Stimulated activated memory B cell treated with anti-CD40 and anti-IgM and Interleukin-4, amounts not matched to agents 10 μg/mL and 1 μg/mL and 100 μg/mL, for 72 hours (primary cell): Measurements from ENCODE around the gene AP3S1.

Experiments
- ATAC-seq: fragments of 150-1000 bp; cut with Tn5 transposase; 2 replicates; pipeline ENCODE4 v1.10.0; 2021
- H3K27ac Mint-ChIP-seq: one replicate; pipeline ENCODE4 v1.8.0; 2022; ENCODE audit warnings: mild to moderate bottlenecking, mixed read lengths
- H3K27me3 Mint-ChIP-seq: one replicate; pipeline ENCODE4 v1.8.0; 2022; ENCODE audit warnings: mixed read lengths
- H3K36me3 Mint-ChIP-seq: one replicate; pipeline ENCODE4 v1.8.0; 2022; ENCODE audit warnings: mixed read lengths
- H3K4me1 Mint-ChIP-seq: one replicate; pipeline ENCODE4 v1.8.0; 2022; ENCODE audit warnings: mixed read lengths
- H3K4me3 Mint-ChIP-seq: one replicate; pipeline ENCODE4 v1.8.0; 2022; ENCODE audit warnings: mild to moderate bottlenecking, moderate library complexity, mixed read lengths
- H3K9me3 Mint-ChIP-seq: one replicate; pipeline ENCODE4 v1.8.0; 2022; ENCODE audit warnings: mixed read lengths

Gene AP3S1

GRCh38 chr5:115930630-115931337, 89.0 kb downstream of the AP3S1 start:
- Mint-ChIP-seq H3K27ac (no peak overlapping the region), H3K36me3 (no peaks in the 10 kb centered on the region), H3K4me3 (no peak overlapping the region), H3K27me3 (no peaks in the 10 kb centered on the region), H3K4me1 (no peaks in the 10 kb centered on the region), H3K9me3 (no peaks in the 10 kb centered on the region)
- no peak for ATAC-seq

GRCh38 chr5:115932991-115933390, 91.3 kb downstream of the AP3S1 start:
- H3K9me3 Mint-ChIP-seq: no peaks in the 10 kb centered on the region
- H3K4me3 Mint-ChIP-seq: no peak overlapping the region
- no peak for ATAC-seq
- H3K27ac Mint-ChIP-seq: no peak overlapping the region
- no peaks in the 10 kb centered on the region for H3K36me3 Mint-ChIP-seq
- H3K27me3 Mint-ChIP-seq: no peaks in the 10 kb centered on the region
- no peaks in the 10 kb centered on the region for H3K4me1 Mint-ChIP-seq

- no peaks in the 10 kb centered on the region for H3K36me3 Mint-ChIP-seq
- no peak overlapping the region for H3K4me3 Mint-ChIP-seq
- H3K4me1 Mint-ChIP-seq: no peaks in the 10 kb centered on the region
- no peaks in the 10 kb centered on the region for H3K27me3 Mint-ChIP-seq
- no peak for ATAC-seq
- no peak overlapping the region for H3K27ac Mint-ChIP-seq
- no peaks in the 10 kb centered on the region for H3K9me3 Mint-ChIP-seq
Measured at GRCh38 chr5:115934388-115934974, 92.7 kb downstream of the AP3S1 start.

GRCh38 chr5:115936031-115936430, 94.3 kb downstream of the AP3S1 start:
- ATAC-seq: no peak
- H3K27ac Mint-ChIP-seq: no peak overlapping the region
- H3K9me3 Mint-ChIP-seq: no peaks in the 10 kb centered on the region
- H3K27me3 Mint-ChIP-seq: no peaks in the 10 kb centered on the region
- H3K4me1 Mint-ChIP-seq: no peaks in the 10 kb centered on the region
- H3K4me3 Mint-ChIP-seq: no peak overlapping the region
- no peaks in the 10 kb centered on the region for H3K36me3 Mint-ChIP-seq

GRCh38 chr5:115939059-115939458, 97.3 kb downstream of the AP3S1 start:
- Mint-ChIP-seq H3K4me1 (no peaks in the 10 kb centered on the region), H3K27me3 (no peaks in the 10 kb centered on the region), H3K9me3 (no peaks in the 10 kb centered on the region)

GRCh38 chr5:115940080-115940810, 98.5 kb downstream of the AP3S1 start:
- Mint-ChIP-seq H3K27me3 (no peaks in the 10 kb centered on the region), H3K4me3 (no peak overlapping the region), H3K4me1 (no peaks in the 10 kb centered on the region), H3K36me3 (no peaks in the 10 kb centered on the region), H3K9me3 (no peaks in the 10 kb centered on the region), H3K27ac (no peak overlapping the region)
- ATAC-seq: no peak

More at GRCh38 chr5:115939059-115939458, 97.3 kb downstream of the AP3S1 start:
- Mint-ChIP-seq H3K27ac (no peak overlapping the region), H3K4me3 (no peak overlapping the region), H3K36me3 (no peaks in the 10 kb centered on the region)
- ATAC-seq: no peak

- Mint-ChIP-seq H3K36me3 (no peaks in the 10 kb centered on the region), H3K4me3 (no peak overlapping the region), H3K27me3 (no peaks in the 10 kb centered on the region), H3K27ac (no peak overlapping the region), H3K9me3 (no peaks in the 10 kb centered on the region), H3K4me1 (no peaks in the 10 kb centered on the region)
- ATAC-seq: no peak
Measured at GRCh38 chr5:115941051-115941675, 99.4 kb downstream of the AP3S1 start.

- ATAC-seq: no peak
- no peaks in the 10 kb centered on the region for H3K4me1 Mint-ChIP-seq
- H3K36me3 Mint-ChIP-seq: no peaks in the 10 kb centered on the region
- no peak overlapping the region for H3K4me3 Mint-ChIP-seq
- H3K27ac Mint-ChIP-seq: no peak overlapping the region
- H3K9me3 Mint-ChIP-seq: no peaks in the 10 kb centered on the region
- no peaks in the 10 kb centered on the region for H3K27me3 Mint-ChIP-seq
Measured at GRCh38 chr5:115944501-115944900, 102.8 kb downstream of the AP3S1 start.

GRCh38 chr5:115946655-115947054, 104.9 kb downstream of the AP3S1 start:
- Mint-ChIP-seq H3K27me3 (no peaks in the 10 kb centered on the region), H3K4me3 (no peak overlapping the region), H3K9me3 (no peaks in the 10 kb centered on the region), H3K4me1 (no peaks in the 10 kb centered on the region), H3K27ac (no peak overlapping the region), H3K36me3 (no peaks in the 10 kb centered on the region)
- no peak for ATAC-seq

- Mint-ChIP-seq H3K36me3 (no peaks in the 10 kb centered on the region), H3K9me3 (no peaks in the 10 kb centered on the region), H3K4me1 (no peaks in the 10 kb centered on the region), H3K27ac (no peak overlapping the region), H3K4me3 (no peak overlapping the region), H3K27me3 (no peaks in the 10 kb centered on the region)
- no peak for ATAC-seq
Measured at GRCh38 chr5:115947260-115947659, 105.5 kb downstream of the AP3S1 start.

GRCh38 chr5:115948091-115948534, 106.4 kb downstream of the AP3S1 start:
- H3K36me3 Mint-ChIP-seq: no peaks in the 10 kb centered on the region
- no peak for ATAC-seq

GRCh38 chr5:115949096-115949495, 107.4 kb downstream of the AP3S1 start:
- ATAC-seq: no peak

More at GRCh38 chr5:115948091-115948534, 106.4 kb downstream of the AP3S1 start:
- Mint-ChIP-seq H3K4me1 (no peaks in the 10 kb centered on the region), H3K4me3 (no peak overlapping the region), H3K9me3 (no peaks in the 10 kb centered on the region), H3K27ac (no peak overlapping the region), H3K27me3 (no peaks in the 10 kb centered on the region)

GRCh38 chr5:115952588-115952987, 110.9 kb downstream of the AP3S1 start:
- Mint-ChIP-seq H3K27ac (no peak overlapping the region), H3K36me3 (no peaks in the 10 kb centered on the region), H3K4me1 (no peaks in the 10 kb centered on the region), H3K4me3 (no peak overlapping the region), H3K27me3 (no peaks in the 10 kb centered on the region), H3K9me3 (no peaks in the 10 kb centered on the region)
- no peak for ATAC-seq

More at GRCh38 chr5:115949096-115949495, 107.4 kb downstream of the AP3S1 start:
- no peaks in the 10 kb centered on the region for H3K9me3 Mint-ChIP-seq
- H3K27me3 Mint-ChIP-seq: no peaks in the 10 kb centered on the region
- no peaks in the 10 kb centered on the region for H3K4me1 Mint-ChIP-seq
- no peaks in the 10 kb centered on the region for H3K36me3 Mint-ChIP-seq
- no peak overlapping the region for H3K4me3 Mint-ChIP-seq
- H3K27ac Mint-ChIP-seq: no peak overlapping the region

- ATAC-seq: no peak
- Mint-ChIP-seq H3K4me1 (no peaks in the 10 kb centered on the region), H3K27ac (no peak overlapping the region), H3K27me3 (no peaks in the 10 kb centered on the region), H3K36me3 (no peaks in the 10 kb centered on the region), H3K9me3 (no peaks in the 10 kb centered on the region), H3K4me3 (no peak overlapping the region)
Measured at GRCh38 chr5:115954144-115954543, 112.4 kb downstream of the AP3S1 start.

GRCh38 chr5:115956957-115957356, 115.2 kb downstream of the AP3S1 start:
- no peak overlapping the region for H3K27ac Mint-ChIP-seq
- peaks cover 10% of the 10 kb centered on the region for H3K4me1 Mint-ChIP-seq
- peaks cover 11% of the 10 kb centered on the region for H3K27me3 Mint-ChIP-seq
- no peaks in the 10 kb centered on the region for H3K9me3 Mint-ChIP-seq
- H3K36me3 Mint-ChIP-seq: no peaks in the 10 kb centered on the region
- H3K4me3 Mint-ChIP-seq: no peak overlapping the region
- ATAC-seq: no peak
